CMK (cell line): ENCODE measurements around the gene ENOX2.

Experiments used
- DNase-seq: peaks from one replicate; pipeline ENCODE4 v3.0.0-alpha.2; 2010; ENCODE audit warnings: low read depth

Gene ENOX2

GRCh38 chrX:130696542-130696941 is 206.5 kb downstream of the ENOX2 start:
- DNase-seq = no peak

DNA sequence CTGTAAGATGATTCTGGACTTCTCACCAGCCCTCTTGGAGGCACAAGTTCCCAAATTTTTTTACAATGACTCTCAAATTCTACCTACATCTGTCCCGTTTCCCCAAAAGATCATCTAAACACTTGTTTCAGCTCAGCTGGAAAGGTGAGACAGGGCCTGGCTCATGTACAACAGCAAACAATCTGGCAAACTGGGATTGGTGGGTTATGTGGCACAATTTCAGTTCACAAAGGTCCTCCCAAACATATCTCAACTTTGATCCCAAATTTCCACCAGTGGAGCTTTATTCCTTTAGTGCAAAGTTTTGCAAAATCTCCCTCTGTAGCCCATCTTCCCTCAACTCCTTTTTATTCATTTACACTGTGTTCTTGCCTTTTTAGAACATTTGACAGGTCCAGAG is 207.1 kb downstream of the ENOX2 start:
- DNase-seq = no peak

DNA sequence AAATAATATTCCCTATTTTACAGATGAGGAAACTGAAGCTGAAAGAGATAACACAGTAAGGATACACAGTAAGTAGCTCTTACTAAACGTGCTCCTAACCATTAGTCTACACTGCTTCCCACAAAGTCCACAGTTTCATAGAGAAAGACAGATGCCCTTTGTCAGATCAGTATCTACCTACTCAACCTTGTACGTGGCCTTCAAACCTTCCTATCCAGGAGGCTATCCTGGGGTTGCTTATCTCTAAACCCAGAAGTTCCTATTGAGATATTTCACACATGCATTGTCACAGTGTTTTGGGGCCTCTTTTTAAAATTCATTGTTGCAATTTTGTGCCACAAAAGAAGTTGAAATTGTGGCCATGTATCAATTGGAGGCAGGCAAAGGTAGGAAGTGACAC is 208.0 kb downstream of the ENOX2 start:
- DNase-seq = peak; percentile 70

- DNase-seq = no peak
Measured at GRCh38 chrX:130691576-130691975, 211.4 kb downstream of the ENOX2 start.

GRCh38 chrX:130688360-130688759 is 214.6 kb downstream of the ENOX2 start:
- DNase-seq = no peak

DNA sequence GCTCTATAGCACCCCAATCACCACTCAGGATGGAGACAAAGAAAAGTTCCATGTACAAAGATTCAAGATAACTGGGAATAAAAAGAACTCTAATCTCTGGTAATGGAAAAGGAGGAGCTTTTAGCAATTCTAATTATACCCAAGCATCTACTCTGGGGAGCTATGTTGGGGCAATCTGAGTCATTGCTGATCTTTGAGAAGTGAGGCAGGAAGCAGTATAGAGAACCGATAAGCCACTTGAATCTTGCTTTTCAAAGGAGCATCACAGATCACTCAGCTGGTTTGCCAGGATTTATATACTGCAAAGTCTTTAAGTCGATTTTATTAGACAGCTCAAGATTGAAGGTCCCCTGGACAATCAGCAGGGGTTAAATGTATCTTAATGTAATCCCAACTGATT is 220.0 kb downstream of the ENOX2 start:
- no peak for DNase-seq

- DNase-seq = no peak
Measured at GRCh38 chrX:130680164-130681035, 222.6 kb downstream of the ENOX2 start.

GRCh38 chrX:130676861-130677260 is 226.1 kb downstream of the ENOX2 start:
- no peak for DNase-seq

DNA sequence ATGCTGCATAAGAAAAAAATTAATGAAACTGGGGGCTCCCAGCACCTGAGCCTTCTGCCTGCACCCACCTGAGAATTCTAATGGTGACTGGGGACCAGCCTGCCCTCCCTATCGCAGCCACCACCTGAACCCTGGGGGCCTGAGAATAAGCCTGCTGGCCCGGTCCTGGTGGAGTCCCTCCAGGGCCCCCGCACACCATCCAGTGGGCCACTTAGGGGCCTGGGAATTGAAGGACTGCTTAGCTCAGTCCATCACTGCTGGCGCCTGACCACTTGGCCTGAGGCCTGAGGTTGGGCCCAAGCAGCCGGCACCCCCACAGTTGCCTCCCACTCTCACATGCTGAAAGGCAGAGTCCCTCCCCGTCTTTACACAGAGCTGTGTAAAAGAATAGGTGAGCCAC is 230.8 kb downstream of the ENOX2 start:
- no peak for DNase-seq

DNA sequence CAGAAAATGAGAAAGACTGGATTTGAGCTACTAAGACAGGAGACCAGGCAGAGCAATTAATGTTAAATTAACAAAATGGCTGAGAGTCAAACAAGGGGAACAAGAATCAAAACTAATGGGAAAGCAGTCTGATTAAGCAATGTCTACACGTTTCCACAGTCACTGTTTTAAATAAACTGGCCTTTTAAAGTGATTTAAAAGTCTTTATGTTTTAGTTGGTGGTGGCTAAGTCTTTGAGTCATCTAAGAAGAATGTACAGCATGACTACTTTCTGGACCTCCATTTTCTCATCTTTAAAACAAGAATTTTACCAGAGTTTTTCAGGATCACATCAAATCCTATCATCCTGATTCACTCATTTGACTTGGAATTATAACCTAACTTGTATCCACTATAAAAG is 233.8 kb downstream of the ENOX2 start:
- no peak for DNase-seq

GRCh38 chrX:130665263-130665662 is 237.7 kb downstream of the ENOX2 start:
- DNase-seq = no peak

- no peak for DNase-seq
Measured at GRCh38 chrX:130658310-130658709, 244.7 kb downstream of the ENOX2 start.

GRCh38 chrX:130654409-130654950 is 248.5 kb downstream of the ENOX2 start:
- no peak for DNase-seq

- no peak for DNase-seq
Measured at GRCh38 chrX:130652824-130653578, 250.0 kb downstream of the ENOX2 start.

DNA sequence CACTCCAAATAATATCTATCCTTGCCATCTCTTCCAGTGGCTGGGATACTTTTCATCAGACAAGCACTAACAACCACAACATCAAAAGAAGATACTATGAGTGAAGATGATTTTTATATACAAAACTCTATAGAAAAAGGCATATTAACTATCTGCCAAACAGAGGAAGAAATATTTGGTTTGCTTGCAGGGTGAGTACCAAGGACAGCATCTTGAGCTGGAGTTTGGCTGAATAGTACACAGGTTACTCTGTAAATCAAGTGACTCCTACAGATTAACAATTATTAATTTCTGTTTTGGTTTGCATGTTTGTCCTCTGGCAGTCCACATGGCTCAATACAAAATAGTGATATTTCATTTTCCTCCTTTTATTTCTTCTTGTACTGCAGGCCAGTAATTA is 253.3 kb downstream of the ENOX2 start:
- DNase-seq = no peak

- no peak for DNase-seq
Measured at GRCh38 chrX:130647468-130647867, 255.5 kb downstream of the ENOX2 start.

GRCh38 chrX:130645955-130646583 is 256.9 kb downstream of the ENOX2 start:
- no peak for DNase-seq

GRCh38 chrX:130637591-130637990 is 265.4 kb downstream of the ENOX2 start:
- no peak for DNase-seq

- DNase-seq = no peak
Measured at GRCh38 chrX:130636277-130636676, 266.7 kb downstream of the ENOX2 start.

- no peak for DNase-seq
Measured at GRCh38 chrX:130631011-130631410, 272.0 kb downstream of the ENOX2 start.

DNA sequence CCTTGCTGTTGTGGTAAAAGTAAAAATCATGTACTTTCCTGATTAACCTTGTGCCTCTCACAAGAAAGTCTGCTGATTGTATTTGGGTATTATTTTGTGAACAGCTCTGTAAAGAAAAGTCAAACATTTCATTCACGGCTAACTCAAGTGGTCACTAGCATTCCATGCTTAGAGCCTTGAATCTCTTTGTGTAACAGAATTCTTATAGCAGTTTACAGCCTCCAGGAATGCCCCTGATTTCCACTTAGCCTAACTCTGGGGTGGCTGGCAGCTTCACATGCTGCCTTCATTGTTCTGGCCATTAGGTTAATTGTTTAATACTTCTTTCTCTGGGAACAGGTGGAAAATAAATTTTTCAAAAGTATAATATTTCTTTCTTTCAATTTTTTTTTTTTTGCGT is 274.5 kb downstream of the ENOX2 start:
- DNase-seq = no peak

DNA sequence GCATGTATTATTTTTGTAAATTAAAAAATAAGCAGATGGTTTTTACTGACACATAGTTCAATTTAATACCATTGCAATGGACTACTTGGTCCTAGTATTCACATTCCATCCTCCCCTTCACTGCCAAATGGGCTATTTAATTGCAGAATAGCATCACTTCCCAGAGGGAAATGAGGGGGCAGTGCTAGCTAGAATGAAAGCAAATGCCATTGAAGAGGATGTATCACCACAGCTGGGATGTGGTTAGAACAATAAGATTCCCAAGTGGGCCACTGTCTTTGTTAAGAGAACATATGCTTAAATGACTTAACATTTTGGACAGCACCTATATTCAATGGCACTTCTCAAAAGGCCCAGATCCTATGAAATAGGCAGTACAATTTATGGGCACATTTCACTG is 276.5 kb downstream of the ENOX2 start:
- DNase-seq = no peak

- no peak for DNase-seq
Measured at GRCh38 chrX:130625386-130625785, 277.6 kb downstream of the ENOX2 start.
